Subcutaneous adipose tissue (tissue), 4 donors: ENCODE data around the gene GLIPR2. TPM values are rescaled to one million over a fixed set of nuclear protein-coding genes. Genes with fewer than 3 reads are reported as not detected.

Source experiments
- CTCF ChIP-seq: fragments of 450-650 bp; IDR thresholded peaks from one replicate; pipeline ENCODE4 v1.5.1; 2016; ENCODE audit warnings: low read depth, mild to moderate bottlenecking, control low read depth, antibody characterized with exemption, moderate library complexity
- total RNA-seq, 4 donors: library from RNA; depleted of rRNA; stranded (reverse); fragments of >200 nt; gene quantifications; one replicate each; pipeline ENCODE4 v1.1.0, GENCODE V29; 2016

Gene GLIPR2
- total RNA-seq, 4 donors from 2014 or later, result 15.5 to 86.4 (median 40.7) TPM

GRCh38 chr9:36135741-36136271, 727 bp upstream of the GLIPR2 start:
- no peak for TF ChIP-seq CTCF

GRCh38 chr9:36136894-36137391, 410 bp downstream of the GLIPR2 start:
- no peak for TF ChIP-seq CTCF

GRCh38 chr9:36137392-36138004, 965 bp downstream of the GLIPR2 start:
- TF ChIP-seq CTCF, result no peak

- TF ChIP-seq CTCF, result no peak
Observed at GRCh38 chr9:36138496-36138895, 2.0 kb downstream of the GLIPR2 start.

- TF ChIP-seq CTCF, result no peak
Observed at GRCh38 chr9:36138901-36139300, 2.4 kb downstream of the GLIPR2 start.

GRCh38 chr9:36140086-36141084, 3.9 kb downstream of the GLIPR2 start:
- no peak for TF ChIP-seq CTCF

- TF ChIP-seq CTCF, result no peak
Observed at GRCh38 chr9:36141288-36141687, 4.8 kb downstream of the GLIPR2 start.
